GM18517 (cell line): Measurements from ENCODE around the gene SYT15.

Experiments used
- ATAC-seq: cut with Tn5 transposase; IDR thresholded peaks from one replicate; pipeline ENCODE4 v1.9.1; 2021; ENCODE audit warnings: mild to moderate bottlenecking, moderate library complexity; ENCODE audit not compliant: unreplicated experiment

Gene SYT15

DNA sequence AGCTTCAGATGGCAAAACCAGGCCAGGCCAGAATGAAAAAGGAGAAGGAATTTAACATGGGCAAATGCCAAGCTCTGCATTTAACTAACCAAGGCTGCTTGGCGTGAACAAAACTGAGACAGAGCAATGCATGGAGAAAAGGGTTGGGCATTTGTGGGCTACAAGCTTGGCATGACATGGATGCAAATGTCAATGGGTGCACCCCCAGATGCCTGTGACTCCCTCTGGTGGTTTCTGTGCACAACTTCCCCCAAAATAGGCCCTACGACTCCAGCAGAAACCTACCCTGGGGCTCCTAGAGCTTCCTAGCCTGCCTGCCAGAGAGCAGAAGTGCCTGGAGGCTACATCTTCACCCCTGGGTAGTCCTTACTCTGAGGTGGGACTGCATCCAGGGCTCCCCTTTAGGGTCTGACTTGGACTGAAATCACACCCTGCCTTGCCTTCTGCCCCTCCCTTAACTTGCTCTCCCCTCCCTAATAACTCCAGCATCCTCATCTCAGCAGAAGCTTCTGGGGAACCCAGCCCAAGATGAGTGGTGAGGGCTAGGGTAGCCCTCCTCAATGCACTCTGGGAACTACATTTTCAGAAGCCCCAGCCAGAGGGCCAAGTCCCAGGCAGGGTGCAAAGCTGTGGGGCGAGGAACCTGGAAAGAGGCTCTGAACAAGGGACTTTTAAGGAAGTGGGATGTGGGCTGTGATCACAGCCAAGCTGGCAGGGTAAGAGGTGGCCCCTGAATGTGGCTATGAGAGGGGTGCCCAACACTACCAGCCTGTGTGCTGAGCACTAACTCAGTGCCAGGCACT, 33.7 kb upstream of the SYT15 start:
- no peak for ATAC-seq

DNA sequence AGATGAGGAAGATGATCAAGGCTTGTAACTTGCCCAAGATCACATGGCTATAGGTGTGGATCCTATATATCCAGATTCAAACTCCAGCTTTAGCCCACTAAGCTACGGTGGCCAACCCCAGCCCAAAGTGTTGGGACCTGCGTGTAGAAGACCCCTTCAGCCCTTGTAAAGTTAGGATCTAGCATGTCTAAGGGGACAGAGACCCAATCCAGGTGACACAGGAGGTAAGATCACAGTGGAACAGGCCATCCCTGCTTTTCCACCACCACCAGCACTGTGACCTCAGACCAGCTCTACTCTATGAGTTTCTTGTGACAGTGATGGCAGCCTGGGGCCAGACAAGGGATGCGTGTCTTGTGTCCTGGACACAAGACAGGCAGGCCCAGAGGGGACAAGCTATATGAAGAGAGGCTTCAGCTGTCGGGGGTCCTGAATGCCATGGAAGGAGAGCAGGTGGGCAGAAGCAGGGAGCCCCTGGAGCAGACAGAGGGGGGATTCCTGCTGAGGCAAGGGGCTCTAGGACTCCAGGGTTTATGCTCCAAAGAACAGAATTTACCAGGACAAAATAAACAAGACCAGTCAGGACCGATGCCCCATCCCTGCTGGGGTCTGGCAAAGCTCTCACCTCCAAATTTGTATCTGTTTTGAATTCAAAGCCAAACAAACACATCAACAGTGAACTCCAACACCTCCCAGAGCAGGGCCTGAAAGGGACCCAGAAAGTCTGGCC, 32.9 kb upstream of the SYT15 start:
- ATAC-seq = no peak

DNA sequence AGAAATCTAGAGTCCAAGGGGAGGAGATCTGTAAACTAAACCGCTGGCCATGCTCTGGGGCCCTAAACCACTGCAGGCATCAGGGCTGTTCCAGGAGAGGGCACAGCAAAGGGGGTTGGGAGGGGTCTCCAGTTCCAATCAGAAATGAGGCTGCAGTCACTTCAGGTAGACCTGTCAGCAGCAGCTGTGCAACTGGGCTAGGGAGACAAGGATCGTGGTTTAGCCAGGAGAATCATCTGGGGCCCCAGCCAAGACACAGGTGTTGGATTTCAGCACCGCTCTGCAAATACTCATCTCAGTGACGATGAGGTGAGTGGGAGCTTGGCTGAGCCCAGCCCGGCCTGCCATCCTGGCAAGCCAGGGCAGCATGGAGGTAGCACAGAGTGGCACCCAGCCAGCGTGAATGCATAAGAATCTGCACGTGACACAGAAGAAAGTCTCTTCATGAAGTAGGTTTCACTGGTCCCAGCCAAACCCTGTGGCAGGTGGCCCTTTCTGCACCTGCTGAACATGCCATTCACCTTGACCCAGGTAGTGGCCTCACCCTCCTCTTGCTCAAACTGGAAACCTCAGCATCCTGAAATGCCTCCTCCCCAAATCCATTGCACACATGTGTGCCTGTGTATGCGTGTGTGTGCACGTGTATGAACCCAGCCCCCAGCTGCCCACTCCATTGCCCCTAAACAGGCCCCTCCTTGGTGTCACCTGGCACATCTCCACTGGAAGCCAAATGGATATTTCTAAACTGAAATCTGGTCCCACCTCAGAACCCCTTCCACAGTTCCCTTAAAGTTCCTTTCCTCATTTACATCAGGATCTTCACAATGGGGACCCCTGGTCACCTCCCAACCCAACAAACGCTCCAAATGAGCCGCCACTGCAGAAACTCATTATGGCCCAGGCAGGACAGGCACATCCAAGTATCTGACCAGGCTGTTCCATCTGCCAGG, 32.1 kb upstream of the SYT15 start:
- no peak for ATAC-seq

- ATAC-seq = no peak
Measured at GRCh38 chr10:46547541-46548497, 31.1 kb upstream of the SYT15 start.

GRCh38 chr10:46548498-46549090, 30.3 kb upstream of the SYT15 start:
- ATAC-seq = no peak

DNA sequence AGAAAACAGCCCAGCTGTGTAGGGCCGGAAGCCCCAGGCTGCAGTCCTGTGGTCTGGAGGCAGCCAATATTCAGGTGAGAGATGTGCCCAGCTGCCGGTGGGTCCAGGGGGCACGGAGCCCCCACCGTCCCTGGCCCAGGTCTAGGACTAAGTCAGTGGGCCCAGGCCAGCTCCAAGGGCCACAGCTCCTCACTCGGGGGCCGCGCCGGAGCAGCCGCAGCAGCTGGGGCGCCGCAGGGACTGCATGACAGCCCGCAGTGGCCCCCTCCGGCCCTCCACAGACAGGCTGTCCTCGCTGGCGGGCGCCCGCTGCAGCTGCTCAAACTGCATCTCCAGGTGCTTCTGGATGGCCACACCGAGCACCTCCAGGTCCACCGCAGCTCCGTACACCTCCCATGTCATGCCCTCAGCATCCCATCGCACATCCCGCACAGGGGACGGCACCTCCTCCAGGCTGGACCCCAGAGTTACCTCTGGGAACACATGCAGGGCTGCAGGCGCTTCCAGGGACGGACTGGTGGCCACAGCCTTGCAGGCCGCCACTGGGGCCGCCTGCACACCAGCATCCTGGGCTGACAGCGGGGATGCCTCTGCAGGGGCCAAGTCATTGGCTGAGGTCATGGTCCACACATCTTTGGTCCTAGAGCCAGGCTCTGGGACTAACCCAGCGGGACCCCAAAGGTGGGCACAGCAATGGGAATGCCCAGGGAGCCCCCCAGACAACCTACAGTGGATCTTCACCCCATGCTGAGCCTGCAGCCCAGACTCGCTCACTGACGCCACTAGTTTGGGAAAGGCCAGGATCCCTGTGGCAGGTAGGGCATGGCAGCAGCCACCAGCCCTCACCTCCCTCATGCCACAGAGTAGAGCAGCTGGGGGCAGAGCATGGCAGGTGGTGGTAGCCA, 29.5 kb upstream of the SYT15 start:
- ATAC-seq = no peak

DNA sequence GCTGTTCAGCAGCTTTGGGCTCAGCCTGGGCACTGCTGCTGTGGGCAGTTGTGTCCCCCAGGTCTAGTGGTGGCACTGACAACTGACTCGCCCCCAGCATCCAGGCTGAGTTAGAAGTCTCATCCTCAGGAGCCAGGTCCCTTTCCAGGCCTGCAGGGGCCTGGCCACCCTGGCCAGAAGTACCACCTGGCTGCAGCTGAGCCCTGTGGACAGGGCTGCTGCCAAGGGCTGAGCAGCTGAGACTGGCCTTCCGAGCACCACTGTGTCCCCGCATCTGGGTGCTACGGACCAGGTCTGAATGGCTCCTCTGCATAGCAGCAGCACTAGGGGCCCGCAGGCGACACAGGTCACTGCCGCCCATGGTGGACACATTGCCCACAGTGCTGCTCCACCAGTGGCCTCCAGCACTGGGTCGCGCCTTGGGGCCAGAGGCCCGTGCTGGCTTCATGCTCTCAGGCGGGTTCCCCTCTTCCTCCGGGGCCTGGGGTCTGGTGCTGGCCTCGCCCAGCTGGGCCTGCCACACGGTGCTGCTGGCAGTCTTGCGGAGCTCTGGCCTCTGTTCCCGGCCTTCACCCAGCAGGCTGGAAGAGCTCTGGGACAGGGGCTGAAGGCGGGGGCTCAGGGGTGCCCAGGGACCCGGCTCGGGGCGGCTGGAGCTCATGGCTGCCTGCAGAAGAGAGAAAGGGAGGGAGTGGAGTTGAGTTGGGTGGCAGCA, 28.7 kb upstream of the SYT15 start:
- no peak for ATAC-seq

- no peak for ATAC-seq
Measured at GRCh38 chr10:46550795-46551700, 27.9 kb upstream of the SYT15 start.

DNA sequence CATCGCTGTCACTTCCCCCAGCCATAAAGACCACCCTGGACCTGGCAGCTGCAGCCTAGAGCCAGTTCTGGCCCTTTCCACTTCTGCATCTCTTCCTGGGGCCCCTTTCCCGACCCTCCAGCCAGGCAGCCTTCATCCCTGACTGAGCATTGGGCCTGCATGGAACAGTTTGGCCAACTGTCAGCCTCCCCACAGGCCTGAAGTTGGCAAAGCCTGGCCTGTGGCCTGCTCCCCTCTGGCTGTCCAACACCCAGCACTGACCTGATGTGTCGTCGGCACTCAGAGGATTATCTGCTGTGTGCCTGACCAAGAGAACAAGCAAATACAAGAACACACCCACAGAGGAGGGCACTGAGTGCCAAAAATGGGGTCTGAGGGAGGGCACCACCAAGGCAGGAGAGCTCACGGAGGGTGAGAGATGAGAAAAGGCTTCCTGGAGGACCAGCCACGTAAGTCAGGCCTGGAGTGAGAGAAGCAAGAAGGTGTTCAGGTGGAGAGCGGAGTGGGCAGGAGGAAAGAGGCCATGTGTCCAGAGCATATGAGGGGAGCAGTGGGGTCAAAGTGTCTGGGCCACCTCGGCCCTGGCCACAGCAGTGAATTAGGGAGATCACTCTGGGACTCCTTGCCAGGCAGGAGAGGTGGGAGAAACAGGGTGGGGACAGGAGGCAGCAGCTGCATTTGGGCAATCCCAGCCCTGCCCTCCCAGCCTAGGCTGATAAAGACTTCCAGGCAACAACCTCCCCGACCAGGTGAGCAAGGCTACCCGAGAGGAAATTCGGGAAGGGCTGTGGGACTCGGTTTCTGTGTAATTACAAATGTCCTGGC, 27.0 kb upstream of the SYT15 start:
- ATAC-seq = no peak

DNA sequence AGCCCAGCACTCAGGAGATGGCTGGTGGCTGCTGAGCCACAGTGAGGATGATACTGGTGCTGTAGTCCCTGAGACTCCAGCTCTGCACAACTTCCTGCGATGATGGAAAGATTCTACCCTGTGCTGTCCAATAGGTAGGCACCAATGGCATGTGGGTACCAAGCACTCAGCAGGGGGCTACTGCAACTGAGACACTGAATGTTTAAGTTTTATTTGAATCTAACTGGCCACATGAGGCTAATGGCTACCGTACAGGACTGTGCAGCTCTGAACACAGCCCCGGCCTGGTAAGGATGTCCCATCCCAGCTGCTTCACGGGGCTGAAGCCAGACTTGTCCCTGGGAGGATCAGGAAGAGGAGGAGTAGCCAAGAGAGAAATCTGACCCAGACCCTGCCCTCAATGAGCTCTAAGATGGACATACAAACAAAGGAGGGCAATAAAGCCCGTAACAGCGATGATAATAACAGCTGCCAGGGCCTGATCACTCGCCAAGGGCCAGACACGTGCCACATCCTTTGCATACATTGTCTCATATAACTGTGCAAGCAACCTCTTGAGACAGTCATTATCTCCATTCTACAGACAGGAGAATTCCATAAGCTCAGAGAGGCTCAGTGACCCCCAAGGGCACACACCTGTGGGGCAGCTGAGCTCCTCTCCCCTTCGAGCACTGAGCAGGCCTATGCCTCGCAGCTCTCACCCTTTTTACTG, 26.2 kb upstream of the SYT15 start:
- ATAC-seq = no peak

DNA sequence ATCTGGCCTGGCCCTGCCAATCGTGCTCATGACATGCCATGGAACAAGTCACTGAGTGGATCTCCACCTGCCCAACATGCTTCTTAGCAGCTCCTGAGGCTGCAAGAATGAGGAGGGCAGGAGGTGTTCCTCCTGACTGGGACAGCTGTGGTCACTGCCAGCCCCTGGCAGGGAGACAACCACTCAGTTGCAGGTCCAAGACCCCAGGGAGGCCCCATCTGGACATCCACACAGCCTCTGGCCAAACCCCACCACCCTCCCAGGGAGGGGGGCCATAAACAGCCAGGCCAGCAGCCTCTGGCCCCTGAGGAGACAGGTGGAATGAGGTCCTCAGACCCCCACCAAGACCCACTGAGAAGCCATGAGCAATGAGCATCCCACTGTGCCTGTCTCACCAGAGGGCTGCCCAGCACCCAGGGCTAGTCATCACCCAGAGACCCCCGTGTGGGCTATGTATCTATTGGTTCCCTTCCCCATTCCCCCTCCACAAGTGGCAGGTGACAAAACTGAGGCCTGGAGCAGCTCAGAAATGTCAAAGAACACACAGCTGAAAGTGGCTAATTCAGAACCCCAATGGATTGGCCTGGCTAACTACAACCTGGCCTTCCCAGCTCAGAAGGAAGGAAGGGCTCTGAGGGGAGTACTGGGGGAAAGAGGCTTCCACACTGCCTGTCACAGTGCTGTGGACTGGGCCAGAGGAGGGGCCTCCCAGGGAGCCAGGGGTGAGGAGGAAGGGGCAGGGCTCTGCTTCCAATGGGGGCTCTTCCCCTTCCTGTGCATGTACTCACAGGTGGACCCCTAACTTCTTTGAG, 25.5 kb upstream of the SYT15 start:
- no peak for ATAC-seq

DNA sequence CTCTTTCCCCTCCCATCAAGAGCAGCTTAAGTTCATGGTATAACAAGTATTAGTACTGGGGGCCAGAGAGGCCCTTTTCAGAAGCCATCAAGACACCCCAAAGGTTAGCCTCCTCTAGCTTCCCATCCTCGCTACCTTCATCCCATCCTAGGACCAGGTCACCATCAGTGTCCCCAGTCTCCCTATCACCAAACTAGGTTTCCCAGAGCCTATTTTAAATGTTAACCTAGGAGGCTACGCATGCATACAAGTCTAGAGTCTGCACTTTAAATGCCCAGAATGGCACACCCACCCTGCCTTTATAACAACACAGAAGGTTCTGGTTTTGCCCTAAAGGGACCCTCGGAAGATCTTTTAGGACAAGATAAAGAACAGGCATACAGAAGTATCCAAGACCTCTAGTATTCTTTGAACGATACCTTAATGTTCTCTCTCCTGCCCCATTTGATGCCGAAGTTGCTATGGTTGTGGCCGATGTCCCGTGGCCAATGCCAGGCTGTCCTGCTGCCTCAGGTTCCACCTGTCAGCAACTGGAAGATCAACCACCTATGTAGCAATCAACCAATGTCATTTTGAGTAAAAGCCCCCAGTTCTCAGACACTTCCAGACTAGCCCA, 24.7 kb upstream of the SYT15 start:
- ATAC-seq = no peak

DNA sequence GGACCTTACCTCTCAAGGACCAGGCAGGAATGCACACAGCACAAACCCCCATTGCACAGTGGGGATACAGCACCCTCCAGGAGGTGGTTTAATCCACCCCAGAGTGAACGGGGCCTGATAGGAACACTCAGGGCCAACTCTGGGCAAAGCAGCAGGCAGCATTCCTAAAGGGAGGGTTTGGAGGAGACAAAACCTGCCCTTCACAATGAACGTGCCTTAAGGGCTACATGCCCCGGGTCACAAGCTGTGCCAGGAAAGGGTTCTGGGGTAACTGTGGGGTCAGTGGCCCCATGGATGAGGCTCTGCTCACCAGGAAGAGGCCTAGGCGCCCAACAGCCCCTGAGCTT, 23.6 kb upstream of the SYT15 start:
- ATAC-seq = no peak

GRCh38 chr10:46555713-46556514, 23.0 kb upstream of the SYT15 start:
- ATAC-seq = no peak
